ENCODE measurements around the gene CFAP210.
"Not testable (repeated sequence)": the region's sequence is repeated elsewhere in the genome, so short reads cannot be mapped to it uniquely, and the experiment has no call there.

The CFAP210 gene

GRCh38 chr2:169670937-169671336 is 23.3 kb downstream of the CFAP210 start:
- DNase-seq = no peak

- no peak for DNase-seq
These were observed 24.0 kb downstream of the CFAP210 start for GRCh38 chr2:169670215-169670651.

GRCh38 chr2:169667583-169667982 is 26.6 kb downstream of the CFAP210 start:
- DNase-seq = no peak

GRCh38 chr2:169664978-169665930 is 29.0 kb downstream of the CFAP210 start:
- DNase-seq = no peak

GRCh38 chr2:169664600-169664977 is 29.6 kb downstream of the CFAP210 start:
- no peak for DNase-seq

- DNase-seq = no peak
These were observed 31.0 kb downstream of the CFAP210 start for GRCh38 chr2:169663247-169663646.

- no peak for DNase-seq
These were observed 31.5 kb downstream of the CFAP210 start for GRCh38 chr2:169662744-169663143.

GRCh38 chr2:169661265-169661664 is 32.9 kb downstream of the CFAP210 start:
- no peak for DNase-seq

- DNase-seq = no peak
These were observed 34.9 kb downstream of the CFAP210 start for GRCh38 chr2:169659320-169659719.

GRCh38 chr2:169658877-169659276 is 35.3 kb downstream of the CFAP210 start:
- no peak for DNase-seq

GRCh38 chr2:169656164-169656563 is 38.0 kb downstream of the CFAP210 start:
- no peak for DNase-seq

- DNase-seq = no peak
These were observed 40.6 kb downstream of the CFAP210 start for GRCh38 chr2:169653636-169654035.

GRCh38 chr2:169649278-169649677 is 44.9 kb downstream of the CFAP210 start:
- DNase-seq = no peak

- DNase-seq = no peak
These were observed 46.7 kb downstream of the CFAP210 start for GRCh38 chr2:169647496-169647895.

GRCh38 chr2:169644173-169644572 is 50.0 kb downstream of the CFAP210 start:
- no peak for DNase-seq

GRCh38 chr2:169641464-169641863 is 52.7 kb downstream of the CFAP210 start:
- DNase-seq = no peak

GRCh38 chr2:169640104-169640503 is 54.1 kb downstream of the CFAP210 start:
- DNase-seq = no peak

- DNase-seq = no peak
These were observed 56.6 kb downstream of the CFAP210 start for GRCh38 chr2:169637620-169638019.

GRCh38 chr2:169636440-169637097 is 57.6 kb downstream of the CFAP210 start:
- no peak for DNase-seq

GRCh38 chr2:169625781-169626180 is 68.4 kb downstream of the CFAP210 start:
- DNase-seq = no peak

GRCh38 chr2:169623235-169623634 is 71.0 kb downstream of the CFAP210 start:
- DNase-seq = no peak

- DNase-seq = no peak
These were observed 73.7 kb downstream of the CFAP210 start for GRCh38 chr2:169620509-169620908.

- DNase-seq = no peak
These were observed 74.3 kb downstream of the CFAP210 start for GRCh38 chr2:169619946-169620345.

- not testable (repeated sequence) for DNase-seq
These were observed 78.2 kb downstream of the CFAP210 start for GRCh38 chr2:169615982-169616381.

All from activated CD4-positive, CD25-positive, alpha-beta regulatory T cell treated with anti-CD3 and anti-CD28 coated beads, Interleukin-2, amount 50 U/mL, for 72 hours (primary cell).